GM06990 (cell line): ENCODE measurements around the gene NDUFB4.

ENCODE experiments used
- DNase-seq: peaks from one replicate; pipeline ENCODE4 v3.0.0-alpha.2; 2011; ENCODE audit not compliant: insufficient read length; ENCODE audit errors: extremely low read depth
- H3K27me3 ChIP-seq: replicated peaks from 2 replicates; pipeline ENCODE4 v1.6.0; 2011; ENCODE audit warnings: low read length; ENCODE audit not compliant: control insufficient read depth, insufficient read depth
- H3K36me3 ChIP-seq: 2 replicates; pipeline ENCODE4 v1.5.1; 2011; ENCODE audit warnings: low read length; ENCODE audit not compliant: control insufficient read depth, insufficient read depth
- H3K4me3 ChIP-seq: replicated peaks from 2 replicates; pipeline ENCODE4 v1.5.1; 2011; ENCODE audit warnings: low read depth, mild to moderate bottlenecking, control low read depth, low read length
- TF ChIP-seq, protein P1 (sequence below): IDR thresholded peaks from 2 replicates; pipeline ENCODE4 v1.5.1; 2011; ENCODE audit warnings: low read length, control low read depth, mild to moderate bottlenecking, inconsistent platforms; ENCODE audit not compliant: insufficient read depth, poor library complexity, severe bottlenecking

NDUFB4 gene

DNA sequence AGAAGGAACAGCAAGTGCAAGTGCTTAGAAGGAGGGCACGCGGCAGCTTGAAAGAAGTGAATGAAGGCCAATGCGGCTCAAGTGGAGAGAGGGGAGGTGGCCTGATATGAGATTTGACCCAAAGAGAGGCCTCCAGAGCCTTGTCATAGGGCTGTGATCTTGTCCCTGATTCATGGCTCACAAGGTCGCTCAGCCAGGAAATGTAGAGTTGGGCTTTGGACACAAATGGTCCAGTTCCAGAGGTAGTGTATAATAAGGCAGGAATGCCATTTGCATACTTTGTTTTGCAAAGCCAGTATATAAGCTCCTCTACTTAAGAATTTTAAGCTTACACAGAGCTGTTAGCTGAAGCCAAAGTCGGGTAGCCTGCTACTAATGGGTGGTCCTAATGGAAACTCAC, 52.2 kb downstream of the NDUFB4 start:
- no peak overlapping the region for H3K4me3 ChIP-seq
- no peaks in the 10 kb centered on the region for H3K36me3 ChIP-seq
- TF ChIP-seq, protein P1, sequence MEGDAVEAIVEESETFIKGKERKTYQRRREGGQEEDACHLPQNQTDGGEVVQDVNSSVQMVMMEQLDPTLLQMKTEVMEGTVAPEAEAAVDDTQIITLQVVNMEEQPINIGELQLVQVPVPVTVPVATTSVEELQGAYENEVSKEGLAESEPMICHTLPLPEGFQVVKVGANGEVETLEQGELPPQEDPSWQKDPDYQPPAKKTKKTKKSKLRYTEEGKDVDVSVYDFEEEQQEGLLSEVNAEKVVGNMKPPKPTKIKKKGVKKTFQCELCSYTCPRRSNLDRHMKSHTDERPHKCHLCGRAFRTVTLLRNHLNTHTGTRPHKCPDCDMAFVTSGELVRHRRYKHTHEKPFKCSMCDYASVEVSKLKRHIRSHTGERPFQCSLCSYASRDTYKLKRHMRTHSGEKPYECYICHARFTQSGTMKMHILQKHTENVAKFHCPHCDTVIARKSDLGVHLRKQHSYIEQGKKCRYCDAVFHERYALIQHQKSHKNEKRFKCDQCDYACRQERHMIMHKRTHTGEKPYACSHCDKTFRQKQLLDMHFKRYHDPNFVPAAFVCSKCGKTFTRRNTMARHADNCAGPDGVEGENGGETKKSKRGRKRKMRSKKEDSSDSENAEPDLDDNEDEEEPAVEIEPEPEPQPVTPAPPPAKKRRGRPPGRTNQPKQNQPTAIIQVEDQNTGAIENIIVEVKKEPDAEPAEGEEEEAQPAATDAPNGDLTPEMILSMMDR, result no peak
- no peaks in the 10 kb centered on the region for H3K27me3 ChIP-seq
- no peak for DNase-seq

DNA sequence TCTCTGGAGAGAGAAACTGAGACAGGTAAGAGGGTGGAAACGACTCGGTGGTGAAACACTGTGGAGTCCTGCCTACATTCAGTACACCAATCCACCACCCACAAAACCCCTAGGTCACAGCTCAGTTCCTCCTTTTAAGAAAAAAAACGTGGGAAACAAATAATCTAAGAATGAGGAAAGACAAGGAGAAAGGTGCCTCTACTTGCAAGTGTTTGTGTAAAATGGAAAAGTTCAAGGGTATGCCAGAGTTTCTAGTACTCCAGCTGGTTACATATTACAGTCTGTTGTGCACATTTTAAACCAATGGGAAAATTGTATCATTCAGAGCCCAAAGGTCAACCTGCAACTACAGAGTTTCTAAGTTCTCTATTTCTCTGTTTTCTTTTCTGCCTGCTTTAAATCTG, 53.7 kb downstream of the NDUFB4 start:
- TF ChIP-seq, protein P1, result no peak
- no peaks in the 10 kb centered on the region for H3K36me3 ChIP-seq
- H3K27me3 ChIP-seq, result no peaks in the 10 kb centered on the region
- DNase-seq, result no peak
- H3K4me3 ChIP-seq, result no peak overlapping the region

DNA sequence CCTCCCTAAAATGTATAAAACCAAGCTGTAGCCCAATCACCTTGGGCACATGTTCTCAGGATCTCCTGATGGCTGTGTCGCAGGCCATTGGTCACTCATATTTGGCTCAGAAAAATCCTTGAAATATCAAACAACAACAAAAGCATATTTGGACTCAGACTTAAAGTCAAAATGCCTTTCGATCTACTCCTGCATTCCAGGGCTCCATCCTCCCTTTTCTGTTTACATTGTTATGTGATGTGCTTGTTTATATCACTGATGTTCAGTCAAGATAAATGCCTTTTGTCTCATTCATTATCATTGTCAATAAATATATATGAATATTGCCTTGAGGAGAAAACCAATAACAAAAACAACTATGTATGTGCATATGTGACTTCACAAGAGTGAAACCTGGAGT, 54.2 kb downstream of the NDUFB4 start:
- Histone ChIP-seq H3K27me3 (no peaks in the 10 kb centered on the region), H3K4me3 (no peak overlapping the region), H3K36me3 (no peaks in the 10 kb centered on the region)
- TF ChIP-seq, protein P1, result no peak
- DNase-seq, result no peak
